SH-SY5Y (cell line): ENCODE data around the gene CCL22.

Source experiments
- GATA2 ChIP-seq: IDR thresholded peaks from 2 replicates; pipeline ENCODE4 v1.6.1; 2011; ENCODE audit warnings: mild to moderate bottlenecking, low read depth, low read length
- GATA3 ChIP-seq: IDR thresholded peaks from 2 replicates; pipeline ENCODE4 v1.6.1; 2011; ENCODE audit warnings: low read depth, mild to moderate bottlenecking, low read length, moderate library complexity

- no peak for TF ChIP-seq GATA2
- no peak for TF ChIP-seq GATA3
Measured at GRCh38 chr16:57386381-57386951, 27.9 kb downstream of the CCL22 start.
